ENCODE measurements around the gene ATP8A2.

ATP8A2 gene

DNA sequence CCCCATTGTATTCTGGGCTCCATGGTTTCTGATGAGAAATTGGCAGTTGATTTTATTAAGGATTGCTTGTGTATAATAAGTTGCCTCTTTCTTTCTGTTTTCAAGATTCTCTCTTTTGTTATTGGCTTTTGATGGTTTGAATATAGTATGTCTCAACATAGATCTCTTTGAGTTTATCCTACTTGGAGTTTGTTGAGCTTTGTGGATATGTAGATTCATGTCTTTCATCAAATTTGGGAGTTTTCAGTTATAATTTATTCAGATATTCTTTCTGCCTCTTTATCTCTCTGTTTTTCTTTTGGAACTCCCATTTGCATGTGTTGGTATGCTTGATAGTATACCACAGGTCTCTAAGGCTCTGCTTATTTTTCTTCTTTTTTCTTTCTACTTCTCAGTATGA is 296.6 kb downstream of the ATP8A2 start:
- DNase-seq (ENCODE audit: extremely low read depth, low read depth): no peak
- TF ChIP-seq, protein P1, sequence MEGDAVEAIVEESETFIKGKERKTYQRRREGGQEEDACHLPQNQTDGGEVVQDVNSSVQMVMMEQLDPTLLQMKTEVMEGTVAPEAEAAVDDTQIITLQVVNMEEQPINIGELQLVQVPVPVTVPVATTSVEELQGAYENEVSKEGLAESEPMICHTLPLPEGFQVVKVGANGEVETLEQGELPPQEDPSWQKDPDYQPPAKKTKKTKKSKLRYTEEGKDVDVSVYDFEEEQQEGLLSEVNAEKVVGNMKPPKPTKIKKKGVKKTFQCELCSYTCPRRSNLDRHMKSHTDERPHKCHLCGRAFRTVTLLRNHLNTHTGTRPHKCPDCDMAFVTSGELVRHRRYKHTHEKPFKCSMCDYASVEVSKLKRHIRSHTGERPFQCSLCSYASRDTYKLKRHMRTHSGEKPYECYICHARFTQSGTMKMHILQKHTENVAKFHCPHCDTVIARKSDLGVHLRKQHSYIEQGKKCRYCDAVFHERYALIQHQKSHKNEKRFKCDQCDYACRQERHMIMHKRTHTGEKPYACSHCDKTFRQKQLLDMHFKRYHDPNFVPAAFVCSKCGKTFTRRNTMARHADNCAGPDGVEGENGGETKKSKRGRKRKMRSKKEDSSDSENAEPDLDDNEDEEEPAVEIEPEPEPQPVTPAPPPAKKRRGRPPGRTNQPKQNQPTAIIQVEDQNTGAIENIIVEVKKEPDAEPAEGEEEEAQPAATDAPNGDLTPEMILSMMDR (IDR thresholded peaks at IDR 0.05; ENCODE audit: low read depth, low read length): no peak

DNA sequence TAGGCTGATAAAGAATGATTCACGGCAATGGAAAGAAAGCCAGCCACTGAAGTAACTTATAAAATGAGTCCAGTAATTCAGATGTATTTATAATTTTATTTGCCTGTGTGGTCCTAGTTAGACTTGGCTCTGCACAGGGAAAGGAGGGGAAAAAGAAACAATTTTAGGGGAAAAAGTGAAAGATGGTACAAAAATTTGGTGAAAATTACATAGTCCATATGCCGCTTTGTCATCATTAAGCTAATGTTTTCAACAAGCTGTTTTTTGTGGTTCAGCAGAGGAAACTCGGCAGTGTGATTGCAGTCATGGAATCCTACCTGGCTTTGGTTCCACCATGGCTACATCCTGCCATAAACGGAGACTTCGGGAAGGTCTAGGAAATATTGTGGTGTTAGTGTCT is 301.9 kb downstream of the ATP8A2 start:
- TF ChIP-seq, protein P1 (IDR thresholded peaks at IDR 0.05; ENCODE audit: low read depth, low read length): no peak

DNA sequence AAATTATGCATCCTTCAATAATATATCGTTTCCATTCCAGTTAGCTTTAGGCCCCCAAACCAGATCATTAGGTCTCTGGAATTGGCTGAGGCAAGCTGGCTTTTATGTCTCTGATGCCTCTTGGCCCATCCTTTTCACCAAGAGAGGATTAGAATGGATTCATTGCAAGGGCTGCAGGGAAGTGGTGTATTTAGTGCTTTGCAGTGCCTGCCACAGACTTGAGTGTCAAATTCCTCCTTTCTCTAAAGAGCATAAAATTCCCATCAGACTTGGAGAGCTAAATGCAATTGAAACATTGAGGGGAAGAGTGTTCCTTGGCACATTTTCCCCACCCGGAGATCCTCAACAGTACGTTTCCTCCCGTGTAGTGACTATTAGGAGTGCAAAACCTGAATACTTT is 302.6 kb downstream of the ATP8A2 start:
- TF ChIP-seq, protein P1 (IDR thresholded peaks at IDR 0.05; ENCODE audit: low read depth, low read length): no peak
- no peak for DNase-seq (ENCODE audit: extremely low read depth, low read depth)

More for the DNA sequence above, 301.9 kb downstream of the ATP8A2 start:
- no peak for DNase-seq (ENCODE audit: extremely low read depth, low read depth)

DNA sequence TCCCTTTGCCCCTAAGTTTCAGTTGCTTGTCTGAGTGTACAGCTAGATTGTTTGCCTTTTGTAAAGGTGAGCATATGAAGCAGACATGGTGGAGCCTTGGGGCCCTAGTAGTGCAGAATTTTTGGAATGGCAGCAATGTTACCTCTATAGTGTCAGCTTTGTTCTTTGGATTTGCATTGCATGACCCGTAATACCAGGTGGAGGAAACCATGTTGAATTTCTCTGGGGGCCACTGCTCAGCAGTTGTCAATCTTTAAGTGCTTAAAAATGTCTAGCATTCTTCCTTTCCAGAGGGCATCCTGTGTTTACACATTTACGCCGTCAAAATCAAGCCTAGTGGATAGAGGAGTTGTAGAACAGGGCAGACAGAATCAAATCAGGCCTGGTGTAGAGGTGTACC is 303.3 kb downstream of the ATP8A2 start:
- DNase-seq (ENCODE audit: extremely low read depth, low read depth): no peak
- TF ChIP-seq, protein P1 (IDR thresholded peaks at IDR 0.05; ENCODE audit: low read depth, low read length): no peak

DNA sequence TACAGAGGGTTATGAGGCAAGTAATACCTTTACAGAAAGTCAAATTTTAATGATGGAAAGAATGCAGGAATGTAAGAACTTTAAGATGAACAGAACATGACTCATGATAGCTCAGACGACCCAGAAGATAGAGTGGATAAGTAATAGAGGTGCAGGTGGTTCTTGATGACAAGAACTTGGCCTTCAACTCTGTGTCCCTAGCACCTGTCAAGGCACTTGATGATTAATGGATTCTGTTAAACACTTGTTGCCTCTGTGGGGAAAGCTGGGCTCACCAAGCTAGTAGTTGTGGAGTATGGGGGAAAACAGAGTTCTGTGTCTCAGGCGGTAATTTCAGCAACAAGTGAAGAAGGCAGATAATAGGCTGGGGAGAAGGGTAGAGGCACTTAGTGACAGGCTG is 306.2 kb downstream of the ATP8A2 start:
- TF ChIP-seq, protein P1 (IDR thresholded peaks at IDR 0.05; ENCODE audit: low read depth, low read length): no peak
- no peak for DNase-seq (ENCODE audit: extremely low read depth, low read depth)

DNA sequence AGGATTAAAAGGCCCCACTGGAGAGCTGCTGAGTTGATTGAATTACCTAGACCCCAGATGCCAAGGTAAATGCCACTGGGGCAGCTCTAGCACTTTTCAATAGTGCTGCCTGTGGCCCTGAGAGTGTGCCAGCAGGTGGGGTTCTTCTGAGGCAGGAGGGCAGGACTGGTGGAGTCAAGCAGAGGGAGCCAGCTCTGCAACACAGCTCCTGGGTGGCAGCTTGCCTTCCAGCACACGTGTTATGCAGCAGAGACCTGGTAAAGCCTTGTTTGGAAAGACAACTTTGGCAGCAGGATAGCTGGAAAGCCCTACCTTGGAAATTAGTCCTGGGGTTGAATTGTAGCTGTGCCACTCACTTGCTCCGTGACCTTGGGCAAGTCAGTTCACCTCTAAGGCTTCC is 306.6 kb downstream of the ATP8A2 start:
- TF ChIP-seq, protein P1 (IDR thresholded peaks at IDR 0.05; ENCODE audit: low read depth, low read length): no peak
- DNase-seq (ENCODE audit: extremely low read depth, low read depth): no peak

DNA sequence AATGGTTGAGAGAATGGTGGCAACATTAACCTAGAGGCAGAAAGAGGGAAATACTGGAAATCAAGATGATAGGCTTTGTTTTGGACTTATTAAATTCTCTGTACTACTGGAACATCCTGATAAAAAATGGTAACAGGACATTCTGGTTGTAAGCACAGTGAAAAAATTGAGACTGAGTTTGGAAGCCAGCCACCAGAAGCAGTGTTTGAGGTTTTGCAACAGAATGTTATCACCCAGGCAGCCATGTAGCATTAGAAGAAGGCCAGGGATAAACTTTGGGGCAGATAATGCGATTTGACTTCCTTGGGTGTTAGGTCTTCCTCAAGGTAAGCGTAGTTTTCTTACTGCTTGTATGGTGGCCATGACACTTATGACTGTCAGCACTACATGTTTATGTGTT is 307.4 kb downstream of the ATP8A2 start:
- no peak for DNase-seq (ENCODE audit: extremely low read depth, low read depth)
- TF ChIP-seq, protein P1 (IDR thresholded peaks at IDR 0.05; ENCODE audit: low read depth, low read length): no peak
